LoVo (cell line): ENCODE results near the gene SLC5A4.
"Not testable (repeated sequence)": the region's sequence is repeated elsewhere in the genome, so short reads cannot be mapped to it uniquely, and the experiment has no call there.

Experiments used
- DNase-seq: peaks from one replicate; pipeline ENCODE4 v3.0.0-alpha.2; 2016; ENCODE audit warnings: low spot score

Gene SLC5A4

GRCh38 chr22:32255217-32255616 lies at the start of gene SLC5A4:
TSS of gene SLC5A4 (minus strand) at chr22:32255347. CDS start at chr22:32255329, 18 bp downstream.
- DNase-seq = no peak

DNA sequence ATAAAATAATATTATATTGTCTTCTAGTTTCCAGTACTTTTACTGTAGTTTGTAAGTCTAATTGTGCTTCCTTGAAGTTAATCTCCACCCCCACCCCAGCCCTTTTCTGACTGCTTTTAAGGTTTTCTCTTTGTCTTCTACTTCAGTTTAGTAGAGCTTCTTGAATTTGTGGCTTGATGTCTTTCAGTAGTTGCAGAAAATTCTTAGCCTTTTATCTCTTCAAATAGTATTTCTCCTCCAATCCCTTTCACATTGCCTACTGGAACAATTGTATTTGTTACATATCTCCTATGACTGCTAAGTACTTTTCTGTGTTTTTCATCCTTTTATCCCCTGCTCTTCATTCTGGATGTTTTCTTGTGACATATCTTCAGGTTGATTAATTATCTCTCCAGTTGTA lies 38.8 kb upstream of the SLC5A4 start:
- not testable (repeated sequence) for DNase-seq

DNA sequence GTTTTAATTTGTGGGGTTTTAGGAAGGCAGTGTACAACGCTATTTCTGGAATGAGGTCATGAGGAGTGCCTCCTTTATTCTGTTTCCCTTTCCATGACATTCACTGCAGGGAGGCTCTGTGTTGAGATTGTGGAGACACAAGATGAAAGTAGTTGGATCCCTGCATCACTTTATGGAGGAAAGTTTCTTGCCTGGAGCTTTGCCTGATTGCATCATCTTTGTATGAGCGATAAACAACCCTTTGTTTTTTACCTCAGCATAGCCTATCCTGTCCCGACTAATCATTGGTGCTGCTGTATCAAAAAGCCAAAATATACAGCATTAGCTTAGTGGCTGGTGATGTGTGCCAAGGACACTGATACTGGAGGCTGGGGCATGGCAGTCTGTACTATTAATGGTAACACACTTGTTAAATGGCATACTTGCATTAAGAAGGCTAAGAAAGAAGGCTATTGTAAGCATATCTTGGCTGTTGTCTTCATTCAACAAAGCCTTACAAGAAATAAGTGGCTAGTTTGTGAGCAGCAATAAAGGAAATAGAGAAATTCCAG lies 31.2 kb upstream of the SLC5A4 start:
- DNase-seq = no peak

DNA sequence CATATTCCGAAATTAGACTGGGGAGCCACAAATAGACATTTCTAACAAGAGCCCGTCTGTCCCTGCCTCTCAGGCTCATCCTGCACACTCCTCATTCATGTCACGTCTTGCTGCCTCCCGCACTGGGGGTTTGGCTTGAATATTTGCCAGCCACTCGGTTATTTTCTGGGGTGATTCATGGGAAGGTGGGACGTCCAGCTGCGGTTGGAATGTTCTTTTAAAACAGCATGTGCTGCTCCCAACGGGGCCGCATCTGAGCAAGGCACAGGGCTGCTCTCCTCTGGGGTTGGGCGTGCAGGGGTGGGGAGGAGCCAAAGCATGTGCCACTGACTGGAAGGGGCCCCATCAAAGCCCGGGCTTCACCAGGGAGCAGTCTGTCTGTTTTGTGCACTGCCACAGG lies 25.9 kb upstream of the SLC5A4 start:
- peak; percentile 20 for DNase-seq

DNA sequence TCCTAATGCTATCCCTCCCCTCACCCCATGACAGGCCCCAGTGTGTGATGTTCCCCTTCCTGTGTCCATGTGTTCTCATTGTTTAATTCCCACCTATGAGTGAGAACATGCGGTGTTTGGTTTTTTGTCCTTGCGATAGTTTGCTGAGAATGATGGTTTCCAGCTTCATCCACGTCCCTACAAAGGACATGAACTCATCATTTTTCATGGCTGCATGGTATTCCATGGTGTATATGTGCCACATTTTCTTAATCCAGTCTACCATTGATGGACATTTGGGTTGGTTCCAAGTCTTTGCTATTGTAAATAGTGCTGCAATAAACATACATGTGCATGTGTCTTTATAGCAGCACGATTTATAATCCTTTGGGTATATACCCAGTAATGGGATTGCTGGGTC lies 20.2 kb upstream of the SLC5A4 start:
- not testable (repeated sequence) for DNase-seq

- no peak for DNase-seq
These were observed 16.2 kb upstream of the SLC5A4 start for GRCh38 chr22:32271389-32271788.

DNA sequence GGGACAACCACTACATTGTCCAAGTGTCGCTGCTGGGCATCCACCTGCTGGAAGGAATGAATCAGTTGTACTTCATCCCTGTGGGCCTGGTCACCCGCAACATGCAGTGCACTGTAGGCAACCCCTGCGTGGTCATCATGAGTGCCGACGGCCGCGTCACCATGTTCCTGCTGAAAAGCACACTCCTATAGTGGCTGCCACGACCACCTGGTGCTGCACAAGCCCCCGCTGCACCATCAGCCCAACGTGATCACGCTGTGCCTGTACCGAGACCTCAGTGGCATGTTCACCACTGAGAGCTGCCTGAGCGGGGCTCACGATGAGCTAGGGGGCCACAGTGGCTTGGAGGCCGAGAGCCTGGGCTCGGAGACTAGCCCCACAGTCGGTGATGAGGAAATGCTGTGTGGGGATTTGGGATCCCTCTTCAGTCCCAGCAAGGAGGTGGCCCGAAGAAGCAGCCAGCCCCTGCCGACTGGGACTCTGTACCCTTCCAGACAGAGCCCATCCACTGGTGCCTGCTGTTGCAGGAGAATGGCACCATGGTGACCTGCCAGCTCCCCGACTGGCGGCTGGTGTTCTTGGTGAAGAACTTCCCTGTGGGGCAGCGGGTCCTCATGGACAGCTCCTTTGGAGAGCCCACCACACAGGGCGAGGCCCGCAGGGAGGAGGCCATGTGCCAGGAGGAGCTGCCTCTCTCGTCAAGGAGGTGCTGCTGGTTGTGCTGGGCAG lies 15.7 kb upstream of the SLC5A4 start:
- no peak for DNase-seq

DNA sequence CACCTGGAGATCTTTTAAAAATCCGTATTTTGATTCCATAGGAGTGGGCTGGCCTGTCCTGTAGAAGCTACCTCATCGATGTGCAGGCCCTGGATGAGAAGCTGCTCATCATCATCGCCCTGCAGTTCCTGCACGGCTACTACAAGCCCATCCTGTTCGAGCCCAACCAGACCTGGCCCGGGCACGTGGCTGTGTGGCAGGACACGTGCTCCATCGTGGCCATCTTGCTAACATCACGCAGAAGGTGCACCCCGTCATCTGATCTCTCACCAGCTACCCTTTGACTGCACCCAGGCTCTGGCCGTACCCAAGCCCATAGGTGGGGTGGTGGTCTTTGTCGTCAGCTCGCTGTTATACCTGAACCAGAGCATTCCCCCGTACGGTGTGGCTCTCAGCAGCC lies 14.2 kb upstream of the SLC5A4 start:
- DNase-seq = no peak

GRCh38 chr22:32267011-32267410 lies 11.9 kb upstream of the SLC5A4 start:
- DNase-seq = no peak

DNA sequence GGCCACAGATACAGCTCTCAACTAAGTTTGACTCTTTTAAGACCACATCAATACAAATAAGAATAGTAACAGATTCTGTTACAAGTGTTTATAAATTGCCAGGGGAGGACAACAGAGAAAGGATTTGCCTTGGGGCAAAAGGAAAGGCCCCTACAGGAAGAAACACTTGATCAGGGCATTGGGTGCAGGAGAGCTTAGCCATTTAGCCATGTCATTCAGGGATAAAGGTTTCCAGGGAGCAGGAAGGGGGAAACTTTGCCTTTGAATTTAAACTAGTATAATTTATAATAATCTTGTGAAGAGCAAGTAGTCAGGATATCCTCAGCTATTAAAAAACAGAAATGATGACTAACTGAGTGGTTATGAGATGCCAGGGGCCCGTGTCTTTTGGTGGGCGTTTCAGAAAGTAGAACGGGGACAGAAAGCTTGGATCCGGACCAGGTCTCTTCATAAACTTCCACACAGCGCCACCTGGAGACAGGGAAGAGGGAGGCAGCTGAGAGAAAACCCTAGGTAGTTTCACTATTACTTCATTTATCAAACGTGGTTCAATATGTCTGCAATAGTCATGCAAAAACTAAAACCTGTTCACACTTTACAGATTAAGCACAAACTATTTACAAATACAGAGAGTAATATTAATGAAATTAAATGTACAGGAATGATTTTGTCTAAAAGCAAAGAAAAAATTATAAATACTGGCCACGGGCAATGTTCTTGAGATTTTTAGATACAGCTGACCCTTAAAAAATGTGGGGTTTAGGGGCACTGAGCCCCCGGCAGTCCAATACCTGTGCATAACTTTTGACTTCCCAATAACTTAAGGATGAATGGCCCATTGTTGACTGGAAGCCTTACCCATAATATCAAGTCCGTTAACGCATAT lies 11.0 kb upstream of the SLC5A4 start:
- DNase-seq = peak; percentile 76

GRCh38 chr22:32263678-32264077 lies 8.5 kb upstream of the SLC5A4 start:
- DNase-seq = not testable (repeated sequence)

DNA sequence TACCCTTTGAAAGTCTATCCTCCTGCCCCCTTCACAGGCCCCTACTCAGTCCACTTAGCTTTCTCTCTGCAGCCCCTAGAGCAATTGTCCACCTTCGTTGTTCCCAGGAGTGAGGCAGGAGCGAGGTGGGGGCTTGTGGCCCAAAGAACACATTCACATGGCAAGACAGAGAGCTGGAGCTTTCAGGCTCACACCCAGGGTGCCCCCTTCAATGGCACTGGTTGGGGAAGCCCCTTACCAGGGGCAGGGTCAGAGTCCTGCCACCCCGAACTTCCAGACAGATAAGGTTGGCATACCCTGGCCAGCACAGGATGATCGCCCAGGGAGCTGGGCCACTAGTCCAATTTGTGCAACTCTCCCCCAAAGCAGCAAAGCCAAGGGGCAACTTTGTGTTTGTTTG lies 6.2 kb upstream of the SLC5A4 start:
- DNase-seq = no peak

GRCh38 chr22:32258791-32259190 lies 3.6 kb upstream of the SLC5A4 start:
- DNase-seq = no peak

DNA sequence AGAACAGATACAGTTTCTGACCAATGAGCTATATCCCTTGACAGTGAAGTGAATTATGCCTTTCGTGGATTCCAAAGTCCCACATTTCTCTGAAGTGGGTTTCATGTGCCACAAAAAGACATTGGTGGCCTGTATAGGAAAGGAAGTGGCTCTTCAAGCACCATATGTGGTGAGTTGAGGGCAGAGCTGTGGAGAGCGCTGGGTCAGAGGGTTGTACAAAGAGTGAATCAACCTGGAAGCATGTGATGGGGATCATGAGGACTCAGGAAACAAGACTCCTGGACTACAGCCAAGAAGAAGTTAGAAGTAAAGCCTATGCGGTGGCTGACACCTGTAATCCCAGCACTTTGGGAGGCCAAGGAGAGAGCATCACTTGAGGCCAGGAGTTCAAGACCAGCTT lies 579 bp upstream of the SLC5A4 start:
- DNase-seq = no peak

DNA sequence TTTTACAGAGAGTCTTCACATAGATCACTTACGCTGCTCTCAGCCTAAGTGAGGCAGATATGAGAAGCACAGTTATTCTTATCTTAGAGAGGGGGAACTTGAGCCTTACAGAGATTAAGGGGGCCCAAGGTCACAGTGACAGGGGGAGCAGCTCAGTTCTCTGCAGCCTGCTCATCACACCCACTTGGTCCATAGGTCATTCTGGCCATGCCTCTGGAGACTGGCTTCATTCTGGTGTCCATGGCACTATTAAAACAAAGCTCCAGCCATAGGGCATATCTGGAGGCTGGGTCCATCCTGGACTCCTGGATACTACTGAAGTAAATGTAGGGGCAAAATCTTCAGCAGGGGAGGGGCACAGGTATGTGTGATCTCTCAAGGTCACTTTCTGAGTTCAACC lies 5.9 kb downstream of the SLC5A4 start:
- no peak for DNase-seq

- DNase-seq = no peak
These were observed 6.9 kb downstream of the SLC5A4 start for GRCh38 chr22:32248276-32248675.

DNA sequence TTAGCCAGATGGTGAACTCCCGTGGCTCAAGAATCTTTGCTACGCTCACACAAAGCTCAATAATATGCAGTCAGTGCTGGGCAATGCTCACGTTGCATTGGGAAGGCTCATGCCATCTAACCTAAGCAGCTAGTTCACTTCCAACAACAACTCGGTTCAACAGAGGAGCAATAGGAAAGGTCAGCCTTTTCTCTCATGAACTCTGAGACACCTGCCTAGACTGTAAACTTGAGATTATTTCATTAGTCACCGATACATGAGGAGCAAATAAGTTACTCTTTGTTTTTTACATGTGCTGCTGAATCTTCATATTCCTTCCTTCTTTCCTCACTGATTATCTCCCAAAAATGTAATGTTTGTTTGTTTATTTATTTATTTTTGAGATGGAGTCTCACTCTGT lies 9.0 kb downstream of the SLC5A4 start:
- DNase-seq = no peak

- peak; percentile 15 for DNase-seq
These were observed 10.1 kb downstream of the SLC5A4 start for GRCh38 chr22:32245042-32245441.

DNA sequence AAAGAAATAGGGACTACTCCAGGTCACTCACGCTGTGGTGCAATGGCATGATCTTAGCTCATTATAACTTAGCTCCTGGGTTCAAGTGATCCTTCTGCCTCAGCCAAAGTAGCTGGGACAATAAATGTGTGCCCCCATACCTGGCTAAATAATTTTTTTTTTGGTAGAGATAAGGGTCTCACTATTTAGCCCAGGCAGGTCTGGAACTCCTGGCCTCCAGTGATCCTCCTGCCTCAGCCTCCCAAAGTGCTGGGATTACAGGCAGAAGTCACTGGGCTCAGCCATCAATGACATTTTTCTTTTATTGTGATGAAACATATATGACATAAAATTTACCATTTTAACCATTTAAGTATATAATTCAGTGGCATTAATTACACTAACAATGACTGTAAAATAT lies 10.6 kb downstream of the SLC5A4 start:
- no peak for DNase-seq

DNA sequence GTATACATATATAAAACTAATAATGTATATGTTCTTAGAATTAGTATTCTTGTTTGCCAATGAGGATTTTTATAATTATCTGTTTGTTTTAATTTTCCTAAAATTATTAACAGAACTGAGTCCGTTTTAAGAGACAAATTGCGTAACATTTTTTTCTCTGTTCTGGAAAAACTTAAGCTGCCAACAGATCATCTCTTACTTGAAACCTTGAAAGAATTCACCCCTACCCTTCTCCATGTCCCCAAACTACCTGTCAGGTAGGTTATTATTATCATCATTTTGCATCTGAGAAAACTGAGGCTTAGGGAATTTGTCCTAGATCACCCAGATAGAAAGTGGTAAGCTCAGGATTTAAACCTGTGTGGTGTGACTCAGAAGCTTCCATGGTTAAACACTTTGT lies 14.7 kb downstream of the SLC5A4 start:
- no peak for DNase-seq

DNA sequence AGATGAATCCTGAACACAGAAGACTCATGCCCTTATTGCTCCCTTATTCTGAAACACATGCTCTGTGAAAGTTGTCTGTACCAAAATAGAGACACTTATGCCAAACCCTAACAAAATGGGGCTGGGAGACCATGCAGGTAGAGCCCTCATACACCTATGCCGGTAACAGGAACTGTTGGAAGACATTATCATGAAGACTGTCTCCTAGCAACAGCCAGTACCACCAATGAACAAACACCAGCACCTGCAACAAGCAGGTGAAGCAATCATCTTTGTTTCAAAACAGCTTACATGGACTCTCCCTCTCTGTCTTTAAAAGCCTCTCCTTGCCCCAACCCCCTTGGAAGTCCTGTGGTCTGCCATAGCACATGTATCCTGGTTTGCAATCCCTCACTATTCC lies 17.2 kb downstream of the SLC5A4 start:
- DNase-seq = no peak

DNA sequence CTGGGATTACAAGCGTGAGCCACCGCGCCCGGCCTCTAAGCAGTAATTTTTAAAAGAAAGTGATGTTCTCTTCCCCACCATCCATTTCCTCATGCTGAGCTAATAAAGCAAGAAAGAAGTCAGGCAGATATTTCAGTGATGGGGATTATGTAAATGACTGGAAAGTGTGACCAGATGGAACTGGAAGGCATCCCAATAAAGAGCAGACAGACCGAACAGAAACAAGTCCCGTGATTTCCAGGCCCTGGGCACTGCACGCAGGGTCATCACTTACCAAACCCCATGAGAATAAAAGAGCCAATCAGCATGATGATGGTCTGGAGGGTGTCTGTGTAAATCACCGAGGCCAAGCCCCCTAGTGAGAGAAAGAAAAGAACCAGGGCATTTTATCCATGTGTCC lies 18.2 kb downstream of the SLC5A4 start:
- no peak for DNase-seq

DNA sequence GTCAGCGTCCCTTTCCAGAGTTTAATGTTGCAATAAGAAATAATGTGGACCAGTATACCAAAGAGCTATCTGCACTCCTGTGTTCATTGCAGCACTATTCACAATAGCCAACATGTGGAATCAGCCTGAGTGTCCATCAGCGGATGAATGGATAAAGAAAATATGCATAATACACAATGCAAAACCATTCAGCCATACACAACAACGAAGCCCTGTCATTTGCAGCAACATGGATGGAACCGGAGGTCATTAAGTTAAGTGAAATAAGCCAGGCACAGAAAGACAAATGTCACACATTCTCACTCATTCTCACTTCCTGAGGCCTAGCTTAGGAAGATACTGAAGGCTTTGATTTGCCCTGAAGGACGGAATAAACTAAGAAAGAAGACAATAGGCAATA lies 22.1 kb downstream of the SLC5A4 start:
- DNase-seq = no peak
